DND-41 (cell line): ENCODE results near the gene EIF1.

Source experiments
- ATAC-seq: fragments of 200-7000 bp; cut with Tn5 transposase; 3 replicates; pipeline ENCODE4 v1.9.1; 2021; ENCODE audit warnings: low read depth; ENCODE audit not compliant: insufficient read depth
- DNase-seq: peaks from one replicate; pipeline ENCODE4 v3.0.0-alpha.2; 2020
- H2AFZ ChIP-seq: 2 replicates; pipeline ENCODE4 v1.6.0; 2012; ENCODE audit warnings: low read depth, low read length
- H3K27ac ChIP-seq: 2 replicates; pipeline ENCODE4 v1.5.1; 2012; ENCODE audit warnings: low read length, inconsistent platforms
- H3K27me3 ChIP-seq: fragments of 200-600 bp; sonication (generic); 2 replicates; pipeline ENCODE4 v1.6.0; 2012; ENCODE audit warnings: low read length, mild to moderate bottlenecking, inconsistent platforms; ENCODE audit not compliant: insufficient read depth, poor library complexity
- H3K36me3 ChIP-seq: 2 replicates; pipeline ENCODE4 v1.5.1; 2012; ENCODE audit warnings: low read length, inconsistent platforms; ENCODE audit not compliant: insufficient read depth
- H3K4me1 ChIP-seq: 2 replicates; pipeline ENCODE4 v1.5.1; 2012; ENCODE audit warnings: mild to moderate bottlenecking, low read length; ENCODE audit not compliant: insufficient read depth
- H3K4me2 ChIP-seq: 2 replicates; pipeline ENCODE4 v1.6.0; 2012; ENCODE audit warnings: mild to moderate bottlenecking, moderate library complexity, low read length, inconsistent platforms; ENCODE audit not compliant: insufficient read depth
- H3K4me3 ChIP-seq, 2 experiments: fragments of 200-600 bp in 1 of 2; shearing (Covaris generic) in 1 of 2; 2 replicates each; pipeline ENCODE4 v1.5.1; 2012 to 2016; ENCODE audit warnings: inconsistent platforms in 2 of 2, low read length in 2 of 2, mild to moderate bottlenecking in 2 of 2, low read depth in 1 of 2, moderate library complexity in 1 of 2
- H3K79me2 ChIP-seq: 2 replicates; pipeline ENCODE4 v1.6.0; 2012; ENCODE audit warnings: low read length, inconsistent platforms; ENCODE audit not compliant: insufficient read depth
- H3K9ac ChIP-seq: 2 replicates; pipeline ENCODE4 v1.6.0; 2012; ENCODE audit warnings: low read depth, mild to moderate bottlenecking, inconsistent platforms, low read length, moderate library complexity
- H3K9me3 ChIP-seq: 2 replicates; pipeline ENCODE4 v1.5.1; 2012; ENCODE audit warnings: low read length, moderate library complexity, mild to moderate bottlenecking, inconsistent platforms; ENCODE audit not compliant: insufficient read depth, severe bottlenecking
- H4K20me1 ChIP-seq: 2 replicates; pipeline ENCODE4 v1.6.0; 2012; ENCODE audit warnings: low read length; ENCODE audit not compliant: insufficient read depth
- EZH2 ChIP-seq: IDR thresholded peaks from 3 replicates; pipeline ENCODE4 v1.6.1; 2012; ENCODE audit warnings: borderline replicate concordance, low read depth, mild to moderate bottlenecking, moderate library complexity, low read length, inconsistent platforms; ENCODE audit not compliant: severe bottlenecking
- TF ChIP-seq, protein P1 (sequence below): IDR thresholded peaks from 2 replicates; pipeline ENCODE4 v1.5.1; 2012; ENCODE audit warnings: borderline replicate concordance, low read length, moderate library complexity, mild to moderate bottlenecking; ENCODE audit not compliant: poor library complexity, severe bottlenecking; ENCODE audit errors: extremely low read depth

EIF1 gene

DNA sequence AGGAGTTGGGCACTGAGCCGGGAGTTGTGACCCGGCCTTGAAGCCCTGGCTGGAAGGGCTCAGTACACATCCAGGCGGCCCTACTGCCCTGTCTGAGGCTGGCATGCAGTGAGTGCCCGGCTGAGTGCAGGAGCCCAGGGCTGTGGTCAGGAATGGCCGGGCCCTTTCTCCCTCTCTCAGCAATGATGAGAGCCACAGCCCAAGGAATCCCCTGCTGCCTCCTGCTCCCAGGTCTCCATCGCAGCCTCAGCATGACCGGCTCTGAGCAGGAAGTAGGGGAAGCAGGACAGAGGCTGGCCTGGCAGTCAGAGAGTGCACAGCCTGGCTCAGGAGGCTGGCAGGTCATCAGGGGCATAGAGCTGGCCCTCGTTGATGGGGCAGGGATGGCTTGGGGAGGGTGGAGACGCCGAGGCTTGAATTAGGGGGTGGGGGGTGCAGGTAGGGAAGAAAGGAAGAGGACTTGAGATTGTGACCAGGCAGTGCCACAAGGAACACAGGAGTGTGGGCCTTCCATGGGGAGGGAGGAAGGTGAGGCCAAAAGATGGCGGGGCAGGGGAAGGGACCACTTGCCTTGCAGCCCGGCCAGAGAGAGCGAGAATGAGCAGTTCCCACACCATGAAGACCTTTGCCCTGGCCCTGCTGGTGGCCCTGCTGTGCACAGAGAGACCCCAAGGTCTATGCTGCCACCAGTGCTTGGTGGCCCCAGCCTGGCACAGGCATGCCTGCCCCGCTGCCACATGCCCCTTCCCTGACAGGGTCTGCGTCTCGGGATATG is 32.2 kb upstream of the EIF1 start:
- TF ChIP-seq, protein P1, sequence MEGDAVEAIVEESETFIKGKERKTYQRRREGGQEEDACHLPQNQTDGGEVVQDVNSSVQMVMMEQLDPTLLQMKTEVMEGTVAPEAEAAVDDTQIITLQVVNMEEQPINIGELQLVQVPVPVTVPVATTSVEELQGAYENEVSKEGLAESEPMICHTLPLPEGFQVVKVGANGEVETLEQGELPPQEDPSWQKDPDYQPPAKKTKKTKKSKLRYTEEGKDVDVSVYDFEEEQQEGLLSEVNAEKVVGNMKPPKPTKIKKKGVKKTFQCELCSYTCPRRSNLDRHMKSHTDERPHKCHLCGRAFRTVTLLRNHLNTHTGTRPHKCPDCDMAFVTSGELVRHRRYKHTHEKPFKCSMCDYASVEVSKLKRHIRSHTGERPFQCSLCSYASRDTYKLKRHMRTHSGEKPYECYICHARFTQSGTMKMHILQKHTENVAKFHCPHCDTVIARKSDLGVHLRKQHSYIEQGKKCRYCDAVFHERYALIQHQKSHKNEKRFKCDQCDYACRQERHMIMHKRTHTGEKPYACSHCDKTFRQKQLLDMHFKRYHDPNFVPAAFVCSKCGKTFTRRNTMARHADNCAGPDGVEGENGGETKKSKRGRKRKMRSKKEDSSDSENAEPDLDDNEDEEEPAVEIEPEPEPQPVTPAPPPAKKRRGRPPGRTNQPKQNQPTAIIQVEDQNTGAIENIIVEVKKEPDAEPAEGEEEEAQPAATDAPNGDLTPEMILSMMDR = no peak
- TF ChIP-seq EZH2 = no peak
- H3K27ac ChIP-seq = no peak overlapping the region
- no peaks in the 10 kb centered on the region; the same call in 1 of the 2 replicates for H4K20me1 ChIP-seq
- no peaks in the 10 kb centered on the region for H3K36me3 ChIP-seq
- H3K9ac ChIP-seq = no peak overlapping the region
- ATAC-seq (no peak), DNase-seq (no peak)
- H3K4me1 ChIP-seq = no peaks in the 10 kb centered on the region
- H3K4me2 ChIP-seq = no peak overlapping the region
- no peak overlapping the region for H2AFZ ChIP-seq
- H3K4me3 ChIP-seq = no peak overlapping the region
- H3K9me3 ChIP-seq = no peaks in the 10 kb centered on the region
- H3K79me2 ChIP-seq = no peaks in the 10 kb centered on the region
- H3K27me3 ChIP-seq = no peaks in the 10 kb centered on the region

DNA sequence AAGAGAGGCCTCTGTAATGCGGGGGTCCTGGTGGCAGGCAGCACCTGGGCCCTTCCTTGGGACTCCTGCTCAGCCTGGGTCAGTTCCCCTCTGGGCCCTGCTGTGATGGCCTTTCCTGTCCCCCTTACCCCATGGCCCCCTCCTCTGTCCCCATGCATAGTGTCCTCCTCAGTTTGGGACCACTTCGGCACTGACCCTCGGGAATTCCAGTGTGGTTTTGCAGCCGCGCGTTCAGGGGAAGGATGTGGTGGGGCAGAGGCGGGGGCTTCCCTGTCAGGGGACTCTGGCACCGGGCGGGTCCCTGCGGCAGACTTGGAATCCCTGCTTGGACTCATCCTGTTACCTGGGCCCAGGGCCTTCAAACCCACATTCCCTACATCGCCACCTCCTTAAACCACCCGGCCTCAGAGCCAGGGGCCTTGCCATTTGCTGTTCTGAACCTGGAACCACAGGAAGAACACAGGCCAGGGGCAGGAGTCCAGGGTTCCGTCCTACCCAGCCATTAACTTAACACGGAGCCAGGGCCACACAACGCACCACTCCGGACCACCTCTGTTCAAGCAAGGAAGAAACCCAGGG is 31.4 kb upstream of the EIF1 start:
- Histone ChIP-seq H3K9me3 (no peaks in the 10 kb centered on the region), H3K4me2 (no peak overlapping the region), H3K79me2 (no peaks in the 10 kb centered on the region), H3K9ac (no peak overlapping the region), H4K20me1 (no peaks in the 10 kb centered on the region; the same call in 1 of the 2 replicates), H3K4me1 (no peaks in the 10 kb centered on the region), H3K27ac (no peak overlapping the region), H2AFZ (no peak overlapping the region), H3K4me3 (no peak overlapping the region), H3K27me3 (no peaks in the 10 kb centered on the region), H3K36me3 (no peaks in the 10 kb centered on the region)
- TF ChIP-seq EZH2 = no peak
- TF ChIP-seq, protein P1 = no peak
- no peak for ATAC-seq
- DNase-seq = no peak

DNA sequence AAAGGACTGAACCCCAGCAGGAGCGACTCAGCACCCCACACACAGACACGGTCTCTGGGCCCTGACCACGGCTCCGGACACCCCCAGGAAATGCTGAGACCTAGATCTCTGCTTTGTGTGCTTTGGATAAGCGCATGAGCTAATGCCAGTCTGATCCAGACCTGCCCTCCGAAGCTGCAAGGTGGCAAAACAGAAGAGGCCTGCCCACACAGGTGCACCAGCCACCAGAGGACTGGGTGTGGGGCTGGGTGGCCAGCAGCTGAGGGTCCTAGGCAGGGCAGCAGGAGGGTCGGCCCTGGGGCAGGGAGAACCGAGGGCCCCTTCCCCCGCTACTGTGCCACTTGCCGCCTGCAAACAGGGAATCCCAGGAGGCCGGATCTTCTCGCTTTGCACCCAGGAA is 30.7 kb upstream of the EIF1 start:
- DNase-seq (no peak), ATAC-seq (no peak)
- Histone ChIP-seq H3K9ac (no peak overlapping the region), H3K4me1 (no peaks in the 10 kb centered on the region), H3K27ac (no peak overlapping the region), H3K36me3 (no peaks in the 10 kb centered on the region), H3K9me3 (no peaks in the 10 kb centered on the region), H3K79me2 (no peaks in the 10 kb centered on the region), H2AFZ (no peak overlapping the region), H4K20me1 (no peaks in the 10 kb centered on the region; the same call in 1 of the 2 replicates), H3K27me3 (no peaks in the 10 kb centered on the region), H3K4me3 (no peak overlapping the region), H3K4me2 (no peak overlapping the region)
- no peak for TF ChIP-seq EZH2
- TF ChIP-seq, protein P1 = no peak
